Uterus (tissue), 4 donors: Measurements from ENCODE around the gene PC. TPM values are rescaled to one million over a fixed set of nuclear protein-coding genes. Genes with fewer than 3 reads are reported as not detected.
A peak's percentile ranks its signal among the peaks of the same experiment; 100 is the strongest.
"Not testable (repeated sequence)": the region's sequence is repeated elsewhere in the genome, so short reads cannot be mapped to it uniquely, and the experiment has no call there.

Experiments
- DNase-seq, 2 donors: peaks; one replicate each; pipeline ENCODE4 v3.0.0-alpha.2; 2019 to 2020
- H3K27ac ChIP-seq, 2 donors: fragments of 200-600 bp; sonication (generic); 1 replicate in 1 of 2; 2 replicates in 1 of 2; pipeline ENCODE4 v1.5.1; 2016 to 2018
- H3K27me3 ChIP-seq, 2 donors: fragments of 200-600 bp; sonication (generic); one replicate each; pipeline ENCODE4 v1.5.1; 2018 to 2019; ENCODE audit warnings: control low read depth in 1 of 2
- H3K36me3 ChIP-seq, 2 donors: fragments of 200-600 bp; sonication (generic); one replicate each; pipeline ENCODE4 v1.5.1; 2019; ENCODE audit warnings: control low read depth in 1 of 2
- H3K4me1 ChIP-seq, 2 donors: fragments of 200-600 bp; sonication (generic); one replicate each; pipeline ENCODE4 v1.5.1; 2018 to 2019; ENCODE audit warnings: control low read depth in 1 of 2
- H3K4me3 ChIP-seq, 2 donors: fragments of 200-600 bp; sonication (generic); 1 replicate in 1 of 2; 2 replicates in 1 of 2; pipeline ENCODE4 v1.5.1; 2018 to 2019; ENCODE audit warnings: mild to moderate bottlenecking in 1 of 2
- H3K9me3 ChIP-seq, 2 donors: fragments of 200-600 bp; sonication (generic); one replicate each; pipeline ENCODE4 v1.5.1; 2019; ENCODE audit warnings: control low read depth in 1 of 2
- POLR2A ChIP-seq, 2 donors: fragments of 450-650 bp; IDR thresholded peaks; one replicate each; pipeline ENCODE4 v1.6.1; 2016; ENCODE audit warnings: antibody characterized with exemption in 2 of 2, mild to moderate bottlenecking in 1 of 2, moderate library complexity in 1 of 2
- intact Hi-C: fragments of 100-400 bp; cut with DNase I; formaldehyde crosslinking; loops from one replicate; pipeline ENCODE4 v1.15.1; 2023; ENCODE audit warnings: low total_unique reads
- total RNA-seq, 4 donors: library from RNA; depleted of rRNA in 3 of 4; stranded (reverse); fragments of >200 nt in 3 of 4; gene quantifications; one replicate each; pipeline versions ENCODE4 v1.1.0 to v1.2.4, GENCODE V29; 2014 to 2023
- TF ChIP-seq, protein P1 (sequence below), 4 experiments: fragments of 200-600 bp in 2 of 4; fragments of 450-650 bp in 2 of 4; sonication (generic) in 2 of 4; IDR thresholded peaks; one replicate each; pipeline ENCODE4 v1.5.1; 2016 to 2019; ENCODE audit warnings: antibody characterized with exemption in 4 of 4, mild to moderate bottlenecking in 2 of 4, moderate library complexity in 1 of 4
- donor health status: DM: yes; HTN: yes; CAD: no.

Gene PC
- total RNA-seq, 4 donors from 2014 or later: 7.1 to 13.8 (median 8.1) TPM

DNA sequence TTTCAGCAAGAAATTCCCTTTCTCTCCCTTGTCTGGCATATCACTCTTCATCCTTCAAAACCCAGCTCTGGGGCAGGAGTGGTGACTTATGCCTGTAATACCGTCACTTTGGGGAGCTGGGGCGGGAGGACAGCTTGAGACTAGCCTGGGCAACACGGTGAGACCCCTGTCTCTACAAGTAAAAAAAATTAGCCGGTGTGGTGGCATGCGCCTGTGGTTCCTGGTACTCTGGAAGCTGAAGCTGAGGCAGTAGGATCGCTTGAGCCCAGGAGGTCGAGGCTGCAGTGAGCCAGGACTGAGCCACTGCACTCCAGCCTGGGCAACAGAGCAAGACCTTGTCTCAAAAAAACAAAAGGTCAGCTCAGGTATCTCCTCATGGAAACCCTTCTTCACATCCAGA, 116.3 kb downstream of the PC start:
- Histone ChIP-seq H3K27me3 (no peaks in the 10 kb centered on the region), H3K4me1 (peaks cover 9 to 17% of the 10 kb centered on the region in 2 donors), H3K36me3 (no peaks in the 10 kb centered on the region), H3K4me3 (peak overlapping the region; percentile 94 to 96), H3K9me3 (no peaks in the 10 kb centered on the region), H3K27ac (peak overlapping the region in 1 of 2 donors; percentile 86)
- intact Hi-C loops: no loop called here
- no peak for DNase-seq
- TF ChIP-seq, protein P1, sequence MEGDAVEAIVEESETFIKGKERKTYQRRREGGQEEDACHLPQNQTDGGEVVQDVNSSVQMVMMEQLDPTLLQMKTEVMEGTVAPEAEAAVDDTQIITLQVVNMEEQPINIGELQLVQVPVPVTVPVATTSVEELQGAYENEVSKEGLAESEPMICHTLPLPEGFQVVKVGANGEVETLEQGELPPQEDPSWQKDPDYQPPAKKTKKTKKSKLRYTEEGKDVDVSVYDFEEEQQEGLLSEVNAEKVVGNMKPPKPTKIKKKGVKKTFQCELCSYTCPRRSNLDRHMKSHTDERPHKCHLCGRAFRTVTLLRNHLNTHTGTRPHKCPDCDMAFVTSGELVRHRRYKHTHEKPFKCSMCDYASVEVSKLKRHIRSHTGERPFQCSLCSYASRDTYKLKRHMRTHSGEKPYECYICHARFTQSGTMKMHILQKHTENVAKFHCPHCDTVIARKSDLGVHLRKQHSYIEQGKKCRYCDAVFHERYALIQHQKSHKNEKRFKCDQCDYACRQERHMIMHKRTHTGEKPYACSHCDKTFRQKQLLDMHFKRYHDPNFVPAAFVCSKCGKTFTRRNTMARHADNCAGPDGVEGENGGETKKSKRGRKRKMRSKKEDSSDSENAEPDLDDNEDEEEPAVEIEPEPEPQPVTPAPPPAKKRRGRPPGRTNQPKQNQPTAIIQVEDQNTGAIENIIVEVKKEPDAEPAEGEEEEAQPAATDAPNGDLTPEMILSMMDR (IDR thresholded peaks at IDR 0.05): no peak
- no peak for TF ChIP-seq POLR2A (IDR thresholded peaks at IDR 0.05)

GRCh38 chr11:66840317-66841091, 117.7 kb downstream of the PC start:
- DNase-seq: no peak
- no peaks in the 10 kb centered on the region for H3K9me3 ChIP-seq
- H3K4me1 ChIP-seq: peaks cover 9 to 17% of the 10 kb centered on the region in 2 donors
- intact Hi-C loops: no loop called here
- no peak overlapping the region for H3K4me3 ChIP-seq
- no peak overlapping the region for H3K27ac ChIP-seq
- TF ChIP-seq POLR2A (IDR thresholded peaks at IDR 0.05): no peak
- TF ChIP-seq, protein P1 (IDR thresholded peaks at IDR 0.05): no peak
- H3K36me3 ChIP-seq: no peaks in the 10 kb centered on the region
- H3K27me3 ChIP-seq: no peaks in the 10 kb centered on the region

GRCh38 chr11:66835768-66836405, 122.3 kb downstream of the PC start:
- TF ChIP-seq, protein P1 (IDR thresholded peaks at IDR 0.05): no peak
- TF ChIP-seq POLR2A (IDR thresholded peaks at IDR 0.05): no peak
- Histone ChIP-seq H3K27me3 (no peaks in the 10 kb centered on the region), H3K4me3 (no peak overlapping the region), H3K9me3 (no peaks in the 10 kb centered on the region), H3K36me3 (no peaks in the 10 kb centered on the region), H3K27ac (no peak overlapping the region), H3K4me1 (no peaks in the 10 kb centered on the region)
- intact Hi-C loops: no loop called here
- DNase-seq: no peak

GRCh38 chr11:66834943-66835342, 123.2 kb downstream of the PC start:
- TF ChIP-seq POLR2A (IDR thresholded peaks at IDR 0.05): no peak
- TF ChIP-seq, protein P1 (IDR thresholded peaks at IDR 0.05): no peak

DNA sequence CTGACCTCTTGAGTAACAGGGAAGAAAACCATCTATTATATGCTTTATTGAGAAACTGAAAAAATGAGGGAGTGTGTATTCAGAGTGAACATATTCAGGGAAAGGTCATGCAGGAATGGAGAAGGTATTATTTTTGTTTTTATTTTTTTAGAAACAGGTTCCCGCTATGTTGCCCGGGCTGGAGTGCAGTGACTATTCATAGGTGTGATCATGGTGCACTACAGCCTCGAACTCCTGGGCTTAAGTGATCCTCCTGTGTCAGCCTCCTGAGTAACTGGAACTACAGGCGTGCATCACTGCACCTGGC, 123.7 kb downstream of the PC start:
- Histone ChIP-seq H3K27ac (no peak overlapping the region), H3K36me3 (no peaks in the 10 kb centered on the region), H3K4me1 (no peaks in the 10 kb centered on the region), H3K4me3 (no peak overlapping the region), H3K27me3 (no peaks in the 10 kb centered on the region), H3K9me3 (no peaks in the 10 kb centered on the region)
- intact Hi-C loops: no loop called here
- no peak for DNase-seq
- TF ChIP-seq, protein P1 (IDR thresholded peaks at IDR 0.05): no peak
- no peak for TF ChIP-seq POLR2A (IDR thresholded peaks at IDR 0.05)

More at GRCh38 chr11:66834943-66835342, 123.2 kb downstream of the PC start:
- H3K9me3 ChIP-seq: no peaks in the 10 kb centered on the region
- intact Hi-C loops: no loop called here
- no peak overlapping the region for H3K4me3 ChIP-seq
- H3K36me3 ChIP-seq: no peaks in the 10 kb centered on the region
- no peaks in the 10 kb centered on the region for H3K4me1 ChIP-seq
- H3K27me3 ChIP-seq: no peaks in the 10 kb centered on the region
- no peak for DNase-seq
- H3K27ac ChIP-seq: no peak overlapping the region

- not testable (repeated sequence) for H3K27me3 ChIP-seq, H3K9me3 ChIP-seq
Measured at GRCh38 chr11:66824573-66824972, 133.6 kb downstream of the PC start.

More at GRCh38 chr11:66824573-66824972, 133.6 kb downstream of the PC start:
- DNase-seq, H3K4me1 ChIP-seq, H3K4me3 ChIP-seq, H3K36me3 ChIP-seq, H3K27ac ChIP-seq, intact Hi-C loops: not testable (repeated sequence)
